ENCODE data around the gene FAM153A. TPM values are rescaled to one million over a fixed set of nuclear protein-coding genes. Genes with fewer than 3 reads are reported as not detected.
"Not testable (repeated sequence)": the region's sequence is repeated elsewhere in the genome, so short reads cannot be mapped to it uniquely, and the experiment has no call there.

The FAM153A gene
- total and polyA plus RNA-seq, 2 of the 8 experiments (the other 6 are each of a cell fraction or from before 2014, with no cell fraction given), result not detected

DNA sequence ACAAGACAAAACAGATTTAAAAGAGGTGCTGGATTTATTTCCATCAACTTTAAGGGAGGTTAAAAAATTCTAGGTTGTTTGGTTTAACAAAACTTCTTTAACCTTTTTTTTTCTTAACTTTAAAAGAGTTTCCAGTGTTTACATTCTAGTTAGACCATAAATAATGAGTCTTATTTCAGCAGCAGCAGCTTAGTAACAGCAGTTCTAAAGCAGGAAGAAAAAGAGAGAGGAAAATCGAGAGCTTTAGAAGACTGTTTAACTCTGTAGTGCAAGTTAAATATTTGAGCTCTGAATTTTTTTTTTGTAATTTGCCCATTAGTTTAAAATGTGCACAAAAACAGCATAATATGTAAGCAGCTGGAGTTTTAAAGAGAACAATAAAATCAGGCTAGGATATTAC is 90.2 kb downstream of the FAM153A start:
- not testable (repeated sequence) for FAIRE-seq

GRCh38 chr5:177689011-177689610 is 93.6 kb downstream of the FAM153A start:
- CTCF ChIA-PET (ENCODE audit: partially characterized antibody), result interaction anchor here (0.6 kb wide), 1 partner anchor 194 kb away, joined by 3 read pairs; no protein-coding TSS in a partner anchor
- H3K18ac ChIP-seq (ENCODE audit: extremely low read depth, low read length); H3K9me3 ChIP-seq (ENCODE audit: insufficient read depth in 2 of 2, low read depth in 1 of 2, low read length in 1 of 2); H4K20me1 ChIP-seq (replicated peaks in 1 of 2; ENCODE audit: control insufficient read depth in 1 of 2, insufficient read depth in 2 of 2, low read length in 2 of 2); H2AK5ac ChIP-seq (ENCODE audit: low read depth, low read length); H4K91ac ChIP-seq (replicated peaks; ENCODE audit: insufficient read length, low read length); H3K36me3 ChIP-seq (ENCODE audit: control insufficient read depth in 2 of 4, insufficient read depth in 4 of 4, low read length in 3 of 4); FAIRE-seq; H3K4me1 ChIP-seq (replicated peaks in 1 of 4; ENCODE audit: control insufficient read depth in 3 of 4, insufficient read depth in 4 of 4, low read length in 3 of 4); DNase-seq (ENCODE audit: low read depth in 1 of 2, low spot score in 2 of 2); H2BK120ac ChIP-seq (replicated peaks; ENCODE audit: low read depth, low read length); H4K5ac ChIP-seq (ENCODE audit: insufficient read length, low read depth, low read length); H3K27me3 ChIP-seq (replicated peaks in 1 of 4; ENCODE audit: control insufficient read depth in 3 of 4, extremely low read depth in 1 of 4, insufficient read depth in 3 of 4, low read length in 3 of 4); H2BK12ac ChIP-seq (ENCODE audit: low read depth, low read length); H3K4ac ChIP-seq (replicated peaks; ENCODE audit: insufficient read length, low read depth, low read length); H4K8ac ChIP-seq (ENCODE audit: extremely low read depth, insufficient read depth, low read length); H2BK5ac ChIP-seq (ENCODE audit: low read depth, low read length); H3K9ac ChIP-seq (replicated peaks in 1 of 4; ENCODE audit: extremely low read depth in 1 of 4, low read depth in 3 of 4, low read length in 3 of 4); H2BK20ac ChIP-seq (ENCODE audit: low read length); H2BK15ac ChIP-seq (ENCODE audit: low read length); H3K4me3 ChIP-seq (ENCODE audit: extremely low read depth in 1 of 4, insufficient read depth in 2 of 4, low read depth in 3 of 4, low read length in 4 of 4); H2AFZ ChIP-seq (ENCODE audit: low read length); H3K23ac ChIP-seq (ENCODE audit: insufficient read length); H3K27ac ChIP-seq (ENCODE audit: low read depth, low read length); H3K79me1 ChIP-seq (ENCODE audit: low read depth, low read length); H3K23me2 ChIP-seq (ENCODE audit: low read depth, low read length); H3K79me2 ChIP-seq (ENCODE audit: control insufficient read depth in 1 of 2, insufficient read depth in 2 of 2, low read length in 2 of 2); H3K4me2 ChIP-seq (ENCODE audit: insufficient read depth in 1 of 2, low read depth in 2 of 2, low read length in 2 of 2); H3K14ac ChIP-seq (ENCODE audit: insufficient read length); H3K56ac ChIP-seq (replicated peaks; ENCODE audit: insufficient read length, low read depth, low read length); POLR2A ChIA-PET (ENCODE audit: partially characterized antibody): not testable (repeated sequence)
- WGBS, 2 experiments (ENCODE audit: extremely low coverage in 1 of 2, insufficient coverage in 1 of 2, insufficient read length in 1 of 2, insufficient replicate concordance in 2 of 2, low coverage in 1 of 2, low lambda C conversion rate in 2 of 2, missing lambda C conversion rate in 1 of 2), result 85% methylated on average over 10 of the region's 12 CpGs; no CpG with 5 or more reads in 1 of the 2 experiments

More for the DNA sequence above, 90.2 kb downstream of the FAM153A start:
- H3K14ac ChIP-seq (ENCODE audit: insufficient read length); H3K9ac ChIP-seq (replicated peaks in 1 of 4; ENCODE audit: extremely low read depth in 1 of 4, low read depth in 3 of 4, low read length in 3 of 4); H4K91ac ChIP-seq (replicated peaks; ENCODE audit: insufficient read length, low read length); POLR2A ChIA-PET (ENCODE audit: partially characterized antibody); H3K56ac ChIP-seq (replicated peaks; ENCODE audit: insufficient read length, low read depth, low read length); H3K4ac ChIP-seq (replicated peaks; ENCODE audit: insufficient read length, low read depth, low read length); H2BK12ac ChIP-seq (ENCODE audit: low read depth, low read length); H3K4me3 ChIP-seq (ENCODE audit: extremely low read depth in 1 of 4, insufficient read depth in 2 of 4, low read depth in 3 of 4, low read length in 4 of 4); H2AK5ac ChIP-seq (ENCODE audit: low read depth, low read length); H3K36me3 ChIP-seq (ENCODE audit: control insufficient read depth in 2 of 4, insufficient read depth in 4 of 4, low read length in 3 of 4); H3K9me3 ChIP-seq (ENCODE audit: insufficient read depth in 2 of 2, low read depth in 1 of 2, low read length in 1 of 2); H4K8ac ChIP-seq (ENCODE audit: extremely low read depth, insufficient read depth, low read length); H3K23me2 ChIP-seq (ENCODE audit: low read depth, low read length); H2BK20ac ChIP-seq (ENCODE audit: low read length); H2BK5ac ChIP-seq (ENCODE audit: low read depth, low read length); H2BK15ac ChIP-seq (ENCODE audit: low read length); H2AFZ ChIP-seq (ENCODE audit: low read length); H3K27ac ChIP-seq (ENCODE audit: low read depth, low read length); H3K4me1 ChIP-seq (replicated peaks in 1 of 4; ENCODE audit: control insufficient read depth in 3 of 4, insufficient read depth in 4 of 4, low read length in 3 of 4); H3K79me2 ChIP-seq (ENCODE audit: control insufficient read depth in 1 of 2, insufficient read depth in 2 of 2, low read length in 2 of 2); H3K18ac ChIP-seq (ENCODE audit: extremely low read depth, low read length); H4K5ac ChIP-seq (ENCODE audit: insufficient read length, low read depth, low read length); H3K79me1 ChIP-seq (ENCODE audit: low read depth, low read length); DNase-seq (ENCODE audit: low read depth in 1 of 2, low spot score in 2 of 2); H2BK120ac ChIP-seq (replicated peaks; ENCODE audit: low read depth, low read length); H4K20me1 ChIP-seq (replicated peaks in 1 of 2; ENCODE audit: control insufficient read depth in 1 of 2, insufficient read depth in 2 of 2, low read length in 2 of 2); H3K4me2 ChIP-seq (ENCODE audit: insufficient read depth in 1 of 2, low read depth in 2 of 2, low read length in 2 of 2); H3K23ac ChIP-seq (ENCODE audit: insufficient read length); H3K27me3 ChIP-seq (replicated peaks in 1 of 4; ENCODE audit: control insufficient read depth in 3 of 4, extremely low read depth in 1 of 4, insufficient read depth in 3 of 4, low read length in 3 of 4): not testable (repeated sequence)
- CTCF ChIA-PET (ENCODE audit: partially characterized antibody), result interaction anchor here (0.7 kb wide), 2 partner anchors 40 to 638 kb away, joined by 3 read pairs; no protein-coding TSS in a partner anchor
- 75% methylated on average over 1 of the region's 1 CpG; no CpG with 5 or more reads in 1 of the 2 experiments for WGBS, 2 experiments (ENCODE audit: extremely low coverage in 1 of 2, insufficient coverage in 1 of 2, insufficient read length in 1 of 2, insufficient replicate concordance in 2 of 2, low coverage in 1 of 2, low lambda C conversion rate in 2 of 2, missing lambda C conversion rate in 1 of 2)
